PC-3 (cell line): ENCODE measurements around the gene PREX1. TPM values are rescaled to one million over a fixed set of nuclear protein-coding genes. Genes with fewer than 3 reads are reported as not detected.

Source experiments
- ATAC-seq: fragments of 200-7000 bp; cut with Tn5 transposase; 2 replicates; pipeline ENCODE4 v1.9.1; 2020; ENCODE audit warnings: mild to moderate bottlenecking, moderate library complexity
- BruUV-seq: library from RNA; stranded (reverse); fragments of 400-500 nt; replicated peaks from 2 replicates; lab custom pipeline; 2021; lab: Mats Ljungman, UMichigan
- CTCF ChIA-PET: fragments of 300-600 bp; sonication (Branson Sonifier 250); formaldehyde crosslinking; loops from one replicate; lab custom pipeline; 2022; ENCODE audit warnings: antibody characterized with exemption; lab: Charles Lee
- POLR2A ChIA-PET: fragments of 300-600 bp; sonication (Branson Sonifier 250); formaldehyde crosslinking; loops from one replicate; lab custom pipeline; 2022; ENCODE audit warnings: antibody characterized with exemption; ENCODE audit not compliant: unreplicated experiment; lab: Charles Lee
- DNase-seq: peaks from one replicate; pipeline ENCODE4 v3.0.0-alpha.2; 2015
- H2AFZ ChIP-seq: fragments of 300-600 bp; sonication (generic); 2 replicates; pipeline ENCODE4 v1.6.0; 2016; ENCODE audit warnings: antibody characterized with exemption, low read length
- H3F3A ChIP-seq: fragments of 300-600 bp; sonication (generic); one replicate; pipeline ENCODE4 v1.6.0; 2017; ENCODE audit warnings: antibody characterized with exemption, low read length, control low read depth, mild to moderate bottlenecking; ENCODE audit not compliant: unreplicated experiment
- H3K27ac ChIP-seq: fragments of 300-600 bp; sonication (generic); 2 replicates; pipeline ENCODE4 v1.5.1; 2016; ENCODE audit warnings: mild to moderate bottlenecking, low read length
- H3K27me3 ChIP-seq: fragments of 300-600 bp; sonication (generic); 2 replicates; pipeline ENCODE4 v1.6.1; 2016; ENCODE audit warnings: low read length, mixed read lengths
- H3K36me3 ChIP-seq: fragments of 300-600 bp; sonication (generic); 2 replicates; pipeline ENCODE4 v1.6.1; 2016; ENCODE audit warnings: low read depth, mixed run types, low read length, mixed read lengths
- H3K4me1 ChIP-seq: fragments of 300-600 bp; sonication (generic); 2 replicates; pipeline ENCODE4 v1.5.1; 2016; ENCODE audit warnings: low read length; ENCODE audit not compliant: insufficient read depth
- H3K4me2 ChIP-seq: fragments of 300-600 bp; sonication (generic); 2 replicates; pipeline ENCODE4 v1.6.0; 2016; ENCODE audit warnings: low read length
- H3K4me3 ChIP-seq: fragments of 300-600 bp; sonication (generic); 2 replicates; pipeline ENCODE4 v1.5.1; 2016; ENCODE audit warnings: mild to moderate bottlenecking, low read length, mixed read lengths
- H3K79me2 ChIP-seq: fragments of 300-600 bp; sonication (generic); 2 replicates; pipeline ENCODE4 v1.6.1; 2017; ENCODE audit warnings: low read length, mixed read lengths
- H3K9ac ChIP-seq: fragments of 300-600 bp; sonication (generic); 2 replicates; pipeline ENCODE4 v1.6.0; 2016; ENCODE audit warnings: mild to moderate bottlenecking, low read length
- H3K9me2 ChIP-seq: fragments of 300-600 bp; sonication (generic); replicated peaks from 2 replicates; pipeline ENCODE4 v1.6.1; 2016; ENCODE audit warnings: mixed run types, low read length, mixed read lengths
- H3K9me3 ChIP-seq: fragments of 300-600 bp; sonication (generic); 2 replicates; pipeline ENCODE4 v1.6.1; 2016; ENCODE audit warnings: low read length, mixed read lengths
- H4K20me1 ChIP-seq: fragments of 300-600 bp; sonication (generic); 2 replicates; pipeline ENCODE4 v1.6.1; 2016; ENCODE audit warnings: low read length, mixed read lengths
- CTCF ChIP-seq: fragments of 300-600 bp; sonication (generic); conservative IDR thresholded peaks from 2 replicates; pipeline ENCODE4 v1.5.1; 2017; ENCODE audit warnings: antibody characterized with exemption, low read depth, mild to moderate bottlenecking, low read length
- EZH2 ChIP-seq: fragments of 300-600 bp; sonication (generic); IDR thresholded peaks from one replicate; pipeline ENCODE4 v1.6.1; 2017; ENCODE audit warnings: antibody characterized with exemption, mild to moderate bottlenecking, low read length; ENCODE audit not compliant: unreplicated experiment
- EZH2phosphoT487 ChIP-seq: fragments of 300-600 bp; sonication (generic); IDR thresholded peaks from 2 replicates; pipeline ENCODE4 v1.6.1; 2018; ENCODE audit warnings: mild to moderate bottlenecking, antibody characterized with exemption, low read length, borderline replicate concordance
- intact Hi-C: fragments of 100-400 bp; cut with micrococcal nuclease; formaldehyde crosslinking; loops from 2 replicates; pipeline ENCODE4 v1.9.0; 2023
- total RNA-seq: library from RNA; depleted of rRNA; stranded (reverse); fragments of >200 nt; gene quantifications from 2 replicates; pipeline ENCODE4 v1.2.3, GENCODE V29; 2014

Gene PREX1
- total RNA-seq, 1 experiment from 2014 or later: 22.1 TPM

GRCh38 chr20:48624315-48625020 lies 203.3 kb downstream of the PREX1 start:
- H3K9me3 ChIP-seq: no peaks in the 10 kb centered on the region
- no peaks in the 10 kb centered on the region for H3K36me3 ChIP-seq
- no peak overlapping the region for H3K4me2 ChIP-seq
- no peak overlapping the region for H3K4me3 ChIP-seq
- BruUV-seq: no TSS peak
- H3K9me2 ChIP-seq: no peaks in the 10 kb centered on the region
- H3K27me3 ChIP-seq: no peaks in the 10 kb centered on the region
- intact Hi-C loops: loop anchor here (5.0 kb wide), 1 partner anchor 442 kb away; no protein-coding TSS in a partner anchor
- DNase-seq (no peak), ATAC-seq (no peak)
- POLR2A ChIA-PET: no interaction called here
- no peaks in the 10 kb centered on the region for H4K20me1 ChIP-seq
- no peak overlapping the region for H3K27ac ChIP-seq
- CTCF ChIA-PET: no interaction called here
- H2AFZ ChIP-seq: no peak overlapping the region
- H3K79me2 ChIP-seq: no peaks in the 10 kb centered on the region
- H3F3A ChIP-seq: no peaks in the 10 kb centered on the region
- TF ChIP-seq EZH2 (no peak), EZH2phosphoT487 (no peak), CTCF (no peak)
- peaks cover 22% of the 10 kb centered on the region for H3K4me1 ChIP-seq
- H3K9ac ChIP-seq: no peak overlapping the region

GRCh38 chr20:48623906-48624265 lies 203.9 kb downstream of the PREX1 start:
- H3K4me2 ChIP-seq: no peak overlapping the region
- DNase-seq: no peak
- no peaks in the 10 kb centered on the region for H3K79me2 ChIP-seq
- H3K27ac ChIP-seq: no peak overlapping the region
- no peaks in the 10 kb centered on the region for H3K9me3 ChIP-seq
- no peak for TF ChIP-seq EZH2phosphoT487
- TF ChIP-seq CTCF: no peak
- TF ChIP-seq EZH2: no peak
- ChIA-PET POLR2A (no interaction called here), CTCF (interaction anchor here (0.7 kb wide), 1 partner anchor 982 kb away, joined by 7 read pairs; no protein-coding TSS in a partner anchor)
- H3K4me1 ChIP-seq: peaks cover 25% of the 10 kb centered on the region
- no peak overlapping the region for H3K4me3 ChIP-seq
- no peak overlapping the region for H3K9ac ChIP-seq
- H3K36me3 ChIP-seq: no peaks in the 10 kb centered on the region
- H3K9me2 ChIP-seq: no peaks in the 10 kb centered on the region
- H3K27me3 ChIP-seq: no peaks in the 10 kb centered on the region
- no TSS peak for BruUV-seq
- intact Hi-C loops: loop anchor here (5.0 kb wide), 1 partner anchor 442 kb away; no protein-coding TSS in a partner anchor
- no peaks in the 10 kb centered on the region for H4K20me1 ChIP-seq
- H3F3A ChIP-seq: no peaks in the 10 kb centered on the region
- ATAC-seq: no peak
- H2AFZ ChIP-seq: no peak overlapping the region
